Measurements from ENCODE around the gene CDK17.

GRCh38 chr12:96398424-96399119, 1.7 kb downstream of the CDK17 start:
- TF ChIP-seq CTCF (IDR thresholded peaks at IDR 0.05) (no peak), ZFX (IDR thresholded peaks at IDR 0.05; ENCODE audit: borderline replicate concordance) (no peak)
